Pancreas (tissue), 10 donors: Measurements from ENCODE around the gene PRPH. TPM values are rescaled to one million over a fixed set of nuclear protein-coding genes. Genes with fewer than 3 reads are reported as not detected.
"Not testable (repeated sequence)": the region's sequence is repeated elsewhere in the genome, so short reads cannot be mapped to it uniquely, and the experiment has no call there.

ENCODE experiments used
- ATAC-seq, 4 donors: fragments of 200-7000 bp; cut with Tn5 transposase; one replicate each; pipeline versions ENCODE4 v1.8.0 to v1.9.1; 2020; ENCODE audit warnings: mild to moderate bottlenecking in 4 of 4, moderate library complexity in 4 of 4
- DNase-seq, 6 donors: peaks; one replicate each; pipeline ENCODE4 v3.0.0-alpha.2; 2020
- FAIRE-seq: peaks from 2 replicates; lab custom pipeline; 2012; peaks lifted over from hg19 to GRCh38; lab: Jason Lieb, UNC
- H3K27ac ChIP-seq, 4 donors: fragments of 200-600 bp; sonication (generic); 1 replicate in 3 of 4; 2 replicates in 1 of 4; pipeline versions ENCODE4 v1.5.0 to v1.8.0; 2020
- H3K27me3 ChIP-seq, 4 donors: fragments of 200-600 bp; one replicate each; pipeline ENCODE4 v1.8.0; 2021
- H3K36me3 ChIP-seq, 3 donors: fragments of 200-600 bp; sonication (generic) in 1 of 3; one replicate each; pipeline versions ENCODE4 v1.5.0 to v1.8.0; 2020 to 2021
- H3K4me1 ChIP-seq, 3 donors: fragments of 200-600 bp; one replicate each; pipeline ENCODE4 v1.8.0; 2021
- H3K4me3 ChIP-seq, 4 donors: fragments of 200-600 bp; sonication (generic) in 2 of 4; one replicate each; pipeline versions ENCODE4 v1.5.0 to v1.8.0; 2020 to 2021
- H3K9me3 ChIP-seq, 4 donors: fragments of 200-600 bp; one replicate each; pipeline ENCODE4 v1.8.0; 2021
- CTCF ChIP-seq, 4 donors: fragments of 200-600 bp; sonication (generic) in 3 of 4; IDR thresholded peaks; one replicate each; pipeline versions ENCODE4 v1.5.0 to v1.8.0; 2021; ENCODE audit warnings: antibody characterized with exemption in 4 of 4
- WGBS, 2 donors: extraction: QIAGEN DNeasy Blood & Tissue Kit; methylation state at CpG; one replicate each; pipeline ENCODE4 v1.1.7; 2013; 5-methylcytosine and 5-hydroxymethylcytosine counted together
- intact Hi-C, 3 donors: fragments of 100-400 bp; cut with DNase I; formaldehyde crosslinking; loops; one replicate each; pipeline versions ENCODE4 v1.11.1 to v1.14.2; 2022
- polyA plus RNA-seq, 2 donors: library from polyadenylated mRNA; stranded (reverse); fragments of 200-250 nt; gene quantifications; one replicate each; pipeline ENCODE4 v1.2.3, GENCODE V29; 2013
- total RNA-seq, 6 donors: library from RNA; stranded (reverse); fragmentation: NEBNext Ultra II Directional in 4 of 6; extraction: Animal tissue kit (Norgen Biotek cat#: 25700) in 4 of 6; gene quantifications; one replicate each; pipeline versions ENCODE4 v1.2.1 to v1.2.4, GENCODE V29; 2021 to 2023
- donor health status: healthy with polysubstance abuse.
- donor health status: DM: no; HTN: no; CAD: no; lungs with moderate emphysema.
- donor health status: DM: no; HTN: no; CAD: no.
- donor health status: control.
- donor health status: control.
- donor health status: Bipolar disorder and iron deficiency.
- donor health status: DM: yes; HTN: yes; CAD: no.
- donor health status: DM: no; HTN: no; CAD: no.
- donor health status: DM: no; HTN: no; CAD: no.
- donor health status: DM: yes; HTN: yes; CAD: no.

Gene PRPH
- total and polyA plus RNA-seq, 8 donors: 0.44 to 18.7 (median 1.1) TPM

DNA sequence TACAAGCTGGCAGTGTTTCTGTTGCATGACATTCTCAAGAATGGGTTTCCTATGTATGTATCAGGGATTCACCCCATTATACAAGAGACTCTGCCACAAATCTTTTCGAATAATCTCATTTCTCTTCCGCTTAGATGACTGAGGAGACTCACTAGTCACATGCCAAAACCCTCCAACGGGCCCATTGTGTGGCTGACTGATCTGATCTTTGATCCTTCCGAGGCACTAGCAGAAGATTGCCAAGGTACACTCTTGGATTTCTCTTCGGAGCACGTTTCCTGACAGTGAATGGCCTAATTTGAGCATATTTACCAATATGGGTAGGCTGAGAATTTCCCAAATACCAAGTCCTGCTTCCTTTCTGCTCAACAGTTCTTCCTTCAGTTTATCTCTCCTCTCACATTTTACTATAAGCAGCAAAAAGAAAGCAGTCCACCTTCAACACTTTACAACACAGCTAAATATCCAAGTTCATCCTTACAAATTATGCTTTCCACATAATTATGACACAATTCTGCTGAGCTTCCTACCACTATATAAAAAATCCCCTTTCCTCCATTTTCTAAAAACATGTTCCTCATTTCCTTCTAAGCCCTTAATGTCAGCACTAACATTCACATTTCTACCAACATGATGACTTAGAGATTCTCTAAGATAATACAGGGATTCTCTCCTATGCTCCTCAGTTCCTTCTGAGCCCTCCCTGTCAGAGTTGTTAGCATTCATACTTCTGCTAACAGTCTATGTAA lies 11.0 kb downstream of the PRPH start:
- FAIRE-seq: no peak
- TF ChIP-seq CTCF (IDR thresholded peaks at IDR 0.05): no peak
- Histone ChIP-seq H3K27me3 (no peaks in the 10 kb centered on the region), H3K9me3 (no peaks in the 10 kb centered on the region), H3K27ac (no peak overlapping the region), H3K4me3 (no peak overlapping the region), H3K36me3 (no peaks in the 10 kb centered on the region), H3K4me1 (no peaks in the 10 kb centered on the region)
- 53 to 66% methylated on average over 6 of the region's 6 CpGs for WGBS, 2 donors
- intact Hi-C loops: no loop called here
- peak in 1 of 6 donors; percentile 3 for DNase-seq
- ATAC-seq: no peak

DNA sequence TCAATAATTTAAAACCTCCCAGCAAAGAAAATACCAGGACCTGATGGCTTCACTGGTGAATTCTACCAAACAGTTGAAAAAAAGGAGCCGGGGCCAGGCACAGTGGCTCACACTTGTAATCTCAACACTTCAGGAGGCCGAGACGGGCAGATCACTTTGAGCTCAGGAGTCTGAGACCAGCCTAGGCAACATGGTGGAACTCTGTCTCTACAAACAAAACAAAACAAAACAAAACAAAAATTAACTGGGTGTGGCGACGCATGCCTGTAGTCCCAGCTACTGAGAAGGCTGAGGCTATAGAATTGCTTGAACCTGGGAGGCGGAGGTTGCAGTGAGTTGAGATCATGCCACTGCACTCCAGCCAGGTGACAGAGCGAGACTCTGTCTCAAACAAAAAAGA lies 14.4 kb downstream of the PRPH start:
- FAIRE-seq (no peak), ATAC-seq (no peak), DNase-seq (peak in 1 of 6 donors; percentile 11)
- Histone ChIP-seq H3K4me3 (no peak overlapping the region), H3K9me3 (no peaks in the 10 kb centered on the region), H3K27me3 (no peaks in the 10 kb centered on the region), H3K27ac (no peak overlapping the region), H3K4me1 (no peaks in the 10 kb centered on the region), H3K36me3 (no peaks in the 10 kb centered on the region)
- 92% methylated on average over 7 of the region's 7 CpGs for WGBS, 2 donors
- intact Hi-C loops: no loop called here
- TF ChIP-seq CTCF (IDR thresholded peaks at IDR 0.05): no peak

- ATAC-seq, H3K4me3 ChIP-seq, H3K9me3 ChIP-seq, FAIRE-seq, intact Hi-C loops, H3K27me3 ChIP-seq, H3K36me3 ChIP-seq, H3K27ac ChIP-seq, DNase-seq, H3K4me1 ChIP-seq: not testable (repeated sequence)
- WGBS, 2 donors: 47 to 69% methylated on average over 2 of the region's 3 CpGs
These were observed 15.6 kb downstream of the PRPH start for GRCh38 chr12:49310451-49311000.

DNA sequence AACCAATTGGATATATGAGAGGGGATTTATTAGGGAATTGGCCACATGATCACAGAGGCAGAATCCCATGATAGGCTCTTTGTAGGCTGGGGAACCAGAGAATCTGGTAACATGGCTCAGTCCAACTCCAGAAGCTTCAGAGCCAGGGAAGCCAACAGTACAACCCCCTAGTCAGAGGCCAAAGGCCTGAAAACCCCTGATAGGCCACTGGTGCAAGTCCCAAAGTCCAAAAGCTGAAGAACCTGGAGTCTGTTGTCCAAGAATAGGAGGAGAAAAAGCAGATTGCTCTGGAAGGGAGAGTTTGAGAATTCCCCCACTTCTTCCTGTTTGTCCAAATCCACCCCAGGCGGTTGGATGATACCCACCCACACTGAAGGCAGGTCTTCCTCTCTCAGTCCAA lies 19.9 kb downstream of the PRPH start:
- intact Hi-C loops: no loop called here
- Histone ChIP-seq H3K27me3 (no peaks in the 10 kb centered on the region), H3K4me3 (no peak overlapping the region), H3K4me1 (no peaks in the 10 kb centered on the region), H3K36me3 (no peaks in the 10 kb centered on the region), H3K9me3 (no peaks in the 10 kb centered on the region), H3K27ac (no peak overlapping the region)
- WGBS, 2 donors: 92% methylated on average over 1 of the region's 1 CpG
- DNase-seq (no peak), ATAC-seq (no peak), FAIRE-seq (no peak)
- no peak for TF ChIP-seq CTCF (IDR thresholded peaks at IDR 0.05)

DNA sequence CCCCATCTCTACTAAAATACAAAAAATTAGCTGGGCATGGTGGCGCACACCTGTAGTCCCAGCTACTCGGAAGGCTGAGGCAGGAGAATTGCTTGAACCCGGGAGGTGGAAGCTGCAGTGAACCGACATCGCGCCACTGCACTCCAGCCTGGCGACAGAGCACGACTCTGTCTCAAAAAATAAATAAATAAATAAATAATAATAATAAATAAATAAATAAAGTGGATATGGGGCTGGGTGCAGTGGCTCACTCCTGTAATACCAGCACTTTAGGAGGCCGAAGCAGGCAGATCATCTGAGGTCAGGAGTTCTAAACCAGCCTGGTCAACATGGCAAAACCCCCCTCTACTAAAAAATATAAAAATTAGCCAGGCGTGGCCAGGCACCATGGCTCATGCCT lies 22.2 kb downstream of the PRPH start:
- H3K27ac ChIP-seq, H3K27me3 ChIP-seq, H3K36me3 ChIP-seq, H3K4me3 ChIP-seq, FAIRE-seq, H3K4me1 ChIP-seq, intact Hi-C loops, DNase-seq, ATAC-seq, H3K9me3 ChIP-seq: not testable (repeated sequence)
- 92 to 96% methylated on average over 10 of the region's 10 CpGs for WGBS, 2 donors

GRCh38 chr12:49320411-49321103 lies 25.6 kb downstream of the PRPH start:
- WGBS, 2 donors: 82 to 90% methylated on average over 9 of the region's 9 CpGs
- not testable (repeated sequence) for FAIRE-seq

More at GRCh38 chr12:49320411-49321103, 25.6 kb downstream of the PRPH start:
- H3K36me3 ChIP-seq, ATAC-seq, H3K4me1 ChIP-seq, H3K27ac ChIP-seq, H3K27me3 ChIP-seq, H3K4me3 ChIP-seq, intact Hi-C loops, H3K9me3 ChIP-seq: not testable (repeated sequence)
- peak in 1 of 6 donors; percentile 13 for DNase-seq
